Neural progenitor cell (in vitro differentiated cells): ENCODE measurements around the gene UGGT2.

Experiments
- EZH2 ChIP-seq: fragments of 200-600 bp; sonication (generic); IDR thresholded peaks from 2 replicates; pipeline ENCODE4 v1.6.1; 2017; ENCODE audit warnings: antibody characterized with exemption, mild to moderate bottlenecking, moderate library complexity
- TF ChIP-seq, protein P1 (sequence below): fragments of 200-600 bp; sonication (generic); IDR thresholded peaks from 2 replicates; pipeline ENCODE4 v1.5.1; 2017; ENCODE audit warnings: antibody characterized with exemption, mild to moderate bottlenecking

DNA sequence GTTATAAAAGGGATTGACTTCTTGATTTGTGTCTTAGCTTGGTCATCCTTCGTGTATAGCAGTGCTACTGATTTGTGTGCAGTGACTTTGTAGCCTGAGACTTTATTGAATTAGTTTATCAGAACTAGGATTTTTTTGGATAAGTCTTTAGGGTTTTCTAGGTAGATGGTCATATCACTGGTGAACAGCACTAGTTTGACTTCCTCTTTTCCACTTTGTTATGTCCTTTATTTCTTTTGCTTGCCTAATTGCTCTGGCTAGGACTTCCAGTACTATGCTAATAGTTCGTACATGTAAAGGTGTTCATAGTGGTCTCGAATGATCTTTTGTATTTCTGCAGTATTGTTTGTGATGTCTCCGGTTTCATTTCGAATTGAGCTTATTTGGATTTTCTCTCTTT is 230.9 kb downstream of the UGGT2 start:
- TF ChIP-seq, protein P1, sequence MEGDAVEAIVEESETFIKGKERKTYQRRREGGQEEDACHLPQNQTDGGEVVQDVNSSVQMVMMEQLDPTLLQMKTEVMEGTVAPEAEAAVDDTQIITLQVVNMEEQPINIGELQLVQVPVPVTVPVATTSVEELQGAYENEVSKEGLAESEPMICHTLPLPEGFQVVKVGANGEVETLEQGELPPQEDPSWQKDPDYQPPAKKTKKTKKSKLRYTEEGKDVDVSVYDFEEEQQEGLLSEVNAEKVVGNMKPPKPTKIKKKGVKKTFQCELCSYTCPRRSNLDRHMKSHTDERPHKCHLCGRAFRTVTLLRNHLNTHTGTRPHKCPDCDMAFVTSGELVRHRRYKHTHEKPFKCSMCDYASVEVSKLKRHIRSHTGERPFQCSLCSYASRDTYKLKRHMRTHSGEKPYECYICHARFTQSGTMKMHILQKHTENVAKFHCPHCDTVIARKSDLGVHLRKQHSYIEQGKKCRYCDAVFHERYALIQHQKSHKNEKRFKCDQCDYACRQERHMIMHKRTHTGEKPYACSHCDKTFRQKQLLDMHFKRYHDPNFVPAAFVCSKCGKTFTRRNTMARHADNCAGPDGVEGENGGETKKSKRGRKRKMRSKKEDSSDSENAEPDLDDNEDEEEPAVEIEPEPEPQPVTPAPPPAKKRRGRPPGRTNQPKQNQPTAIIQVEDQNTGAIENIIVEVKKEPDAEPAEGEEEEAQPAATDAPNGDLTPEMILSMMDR, result no peak
- TF ChIP-seq EZH2, result no peak
